ENCODE data around the gene GALNT2. TPM values are rescaled to one million over a fixed set of nuclear protein-coding genes. Genes with fewer than 3 reads are reported as not detected.

The GALNT2 gene
- total RNA-seq, 4 donors from 2014 or later: 50.7 to 85.0 (median 71.8) TPM

DNA sequence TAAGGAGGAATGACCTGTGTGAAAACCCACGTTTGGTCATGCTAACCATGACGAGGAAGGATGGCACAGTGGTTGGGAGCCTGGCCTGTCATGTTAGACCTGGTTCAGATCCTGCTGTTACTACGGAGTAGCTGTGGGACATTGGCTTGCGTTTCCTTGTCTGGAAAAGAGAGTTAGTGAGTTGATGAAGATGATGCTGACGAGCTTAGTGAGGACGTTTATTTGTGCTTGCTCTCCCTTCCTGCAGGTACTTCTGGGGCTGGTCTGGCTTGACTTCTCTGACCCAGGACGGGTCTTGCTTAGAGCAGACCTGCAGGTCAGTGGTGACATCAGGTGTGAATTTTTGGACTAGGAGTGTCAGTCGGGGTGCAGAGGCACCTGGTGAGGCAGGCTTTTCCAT lies 14.7 kb downstream of the GALNT2 start:
- no peak for ATAC-seq (ENCODE audit: low FRiP score)
- DNase-seq (ENCODE audit: low spot score): no peak
- TF ChIP-seq CTCF (IDR thresholded peaks at IDR 0.05): no peak

DNA sequence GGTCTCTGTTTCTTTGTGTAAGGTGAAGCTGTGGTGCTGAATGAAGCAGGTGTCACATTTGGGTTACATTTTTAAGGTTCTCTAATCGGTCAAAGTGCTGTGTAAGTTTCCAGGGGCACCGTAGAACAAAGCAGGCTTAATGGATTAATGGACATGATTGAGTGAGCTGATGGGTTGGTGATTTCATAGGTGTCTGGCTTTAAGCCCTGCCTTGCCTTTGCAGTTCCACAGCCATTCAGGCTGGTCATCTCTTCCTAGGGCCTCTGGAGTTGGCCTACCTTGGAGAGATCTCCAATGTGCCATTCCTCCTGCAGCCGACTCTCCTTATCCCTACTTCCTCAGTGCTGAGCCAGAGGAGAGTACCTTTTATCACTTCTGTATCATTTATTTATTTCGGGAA lies 15.2 kb downstream of the GALNT2 start:
- TF ChIP-seq CTCF (IDR thresholded peaks at IDR 0.05): no peak
- DNase-seq (ENCODE audit: low spot score) (no peak), ATAC-seq (ENCODE audit: low FRiP score) (no peak)

DNA sequence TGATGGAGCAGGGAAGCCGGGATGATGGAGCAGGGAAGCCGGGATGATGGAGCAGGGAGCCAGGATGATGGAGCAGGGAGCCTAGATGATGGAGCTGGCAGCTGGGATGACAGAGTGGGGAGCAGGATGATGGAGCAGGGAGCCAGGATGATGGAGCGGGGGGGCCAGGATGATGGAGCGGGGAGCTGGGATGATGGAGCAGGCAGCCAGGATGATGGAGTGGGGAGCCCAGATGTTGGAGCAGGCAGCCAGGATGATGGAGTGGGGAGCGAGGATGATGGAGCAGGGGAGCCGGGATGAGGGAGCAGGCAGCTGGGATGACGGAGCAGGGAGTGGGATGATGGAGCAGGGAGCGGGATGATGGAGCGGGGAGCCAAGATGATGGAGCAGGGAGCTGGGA lies 16.0 kb downstream of the GALNT2 start:
- DNase-seq (ENCODE audit: low spot score): no peak
- ATAC-seq (ENCODE audit: low FRiP score): no peak
- TF ChIP-seq CTCF (IDR thresholded peaks at IDR 0.05): no peak

- DNase-seq (ENCODE audit: low spot score): no peak
- ATAC-seq (ENCODE audit: low FRiP score): no peak
- no peak for TF ChIP-seq CTCF (IDR thresholded peaks at IDR 0.05)
Measured at GRCh38 chr1:230083746-230084407, 16.8 kb downstream of the GALNT2 start.

DNA sequence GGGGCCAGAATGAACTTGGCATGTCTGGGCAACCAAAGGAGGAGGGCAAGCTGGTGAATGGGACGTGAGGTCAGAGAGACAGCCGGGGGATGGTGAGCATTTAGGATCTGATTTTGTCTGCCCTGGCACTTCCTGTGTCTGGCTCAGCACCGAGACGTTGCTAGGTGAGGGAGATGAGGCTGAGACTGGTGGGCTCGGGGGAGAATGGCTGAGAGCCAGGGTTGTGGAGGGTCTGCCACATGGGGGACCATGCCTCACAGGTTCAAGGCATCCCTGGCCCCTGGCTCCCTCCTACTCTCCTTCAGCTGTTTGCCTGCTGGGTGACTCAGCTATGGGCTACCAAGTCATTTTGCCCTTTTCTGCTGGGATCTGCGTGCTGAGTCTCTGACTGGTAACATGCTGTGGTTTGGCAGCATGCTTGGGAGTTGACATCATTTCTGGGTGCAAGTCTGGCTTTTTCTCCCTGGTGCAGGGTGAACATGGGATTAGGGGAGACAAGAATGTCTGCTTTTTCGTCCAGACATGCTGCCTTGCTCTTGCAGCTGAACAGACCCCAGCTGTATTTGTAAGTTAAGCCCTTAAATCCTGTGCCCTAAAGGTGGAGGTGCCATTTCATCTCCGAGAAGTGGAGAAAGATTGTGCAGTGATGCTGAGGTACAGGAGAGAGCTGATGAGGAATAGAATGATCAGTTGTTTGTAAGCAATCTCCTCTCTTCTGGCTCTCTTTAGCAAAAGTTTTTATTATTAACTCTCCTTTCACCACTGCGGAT lies 17.6 kb downstream of the GALNT2 start:
- peak; percentile 46 for DNase-seq (ENCODE audit: low spot score)
- TF ChIP-seq CTCF (IDR thresholded peaks at IDR 0.05): no peak
- peak; percentile 81 for ATAC-seq (ENCODE audit: low FRiP score)

DNA sequence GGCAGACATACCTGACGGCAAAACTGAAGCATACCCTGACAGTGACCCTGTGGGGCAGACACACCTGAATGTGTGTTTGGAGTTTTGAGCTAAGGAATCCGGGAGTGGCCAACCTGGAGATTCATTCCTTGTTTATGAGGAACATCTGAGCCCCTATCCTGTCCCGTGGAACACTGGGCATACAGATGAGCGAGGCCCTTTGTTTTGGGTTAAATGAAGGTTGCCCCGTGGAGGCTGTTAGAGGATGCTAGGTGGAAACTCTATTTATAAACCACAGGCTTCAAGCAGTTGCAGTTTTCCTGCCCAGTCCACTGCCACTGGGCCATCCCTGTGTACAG lies 18.1 kb downstream of the GALNT2 start:
- DNase-seq (ENCODE audit: low spot score) (no peak), ATAC-seq (ENCODE audit: low FRiP score) (no peak)
- no peak for TF ChIP-seq CTCF (IDR thresholded peaks at IDR 0.05)

DNA sequence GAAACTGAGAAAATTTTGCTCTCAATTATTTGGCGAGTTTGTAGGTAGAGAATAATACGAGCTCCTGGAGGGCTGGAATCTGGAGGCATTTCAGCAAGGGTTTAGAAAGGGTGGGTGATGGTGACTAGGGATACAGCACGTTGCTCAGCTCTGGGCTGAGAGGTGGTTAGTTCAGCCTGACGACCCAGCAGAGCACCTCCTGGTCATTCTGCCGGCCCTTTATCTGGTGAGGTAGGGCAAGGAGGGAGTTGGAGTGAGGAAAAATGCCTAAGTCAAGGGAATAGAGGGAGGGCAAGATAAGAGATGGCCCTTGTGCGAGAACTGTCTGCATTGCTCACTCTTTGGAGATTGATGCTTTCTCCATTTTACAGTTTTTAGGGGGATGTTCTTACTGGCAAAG lies 19.1 kb downstream of the GALNT2 start:
- ATAC-seq (ENCODE audit: low FRiP score) (peak; percentile 69), DNase-seq (ENCODE audit: low spot score) (no peak)
- TF ChIP-seq CTCF (IDR thresholded peaks at IDR 0.05): no peak

Measured in omental fat pad (tissue), 4 donors.